HG03520 (cell line): Measurements from ENCODE around the gene OR10G7.
"Not testable (repeated sequence)": the region's sequence is repeated elsewhere in the genome, so short reads cannot be mapped to it uniquely, and the experiment has no call there.

Experiments used
- ATAC-seq: cut with Tn5 transposase; IDR thresholded peaks from one replicate; pipeline ENCODE4 v1.9.1; 2021; ENCODE audit warnings: mild to moderate bottlenecking, moderate library complexity; ENCODE audit not compliant: unreplicated experiment

Gene OR10G7

DNA sequence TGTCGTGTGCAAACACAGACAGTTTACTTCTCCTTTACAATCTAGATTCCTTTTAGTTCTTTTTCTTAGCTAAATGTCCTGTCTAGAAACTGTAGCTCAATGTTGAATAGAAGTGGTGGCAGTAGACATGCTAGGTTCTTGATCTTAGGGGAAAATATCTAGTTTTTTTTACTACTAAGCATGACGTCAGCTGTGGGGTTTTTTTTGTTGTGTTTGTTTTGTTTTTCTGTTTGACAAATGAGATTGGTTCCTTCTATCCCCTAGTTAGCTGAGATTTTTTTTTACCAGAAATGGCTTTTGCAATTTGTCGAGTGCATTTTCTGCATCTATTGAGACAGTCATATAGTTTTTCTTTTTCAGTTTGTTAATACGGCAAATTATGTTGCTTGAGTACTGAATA is 2.3 kb upstream of the OR10G7 start:
- no peak for ATAC-seq

DNA sequence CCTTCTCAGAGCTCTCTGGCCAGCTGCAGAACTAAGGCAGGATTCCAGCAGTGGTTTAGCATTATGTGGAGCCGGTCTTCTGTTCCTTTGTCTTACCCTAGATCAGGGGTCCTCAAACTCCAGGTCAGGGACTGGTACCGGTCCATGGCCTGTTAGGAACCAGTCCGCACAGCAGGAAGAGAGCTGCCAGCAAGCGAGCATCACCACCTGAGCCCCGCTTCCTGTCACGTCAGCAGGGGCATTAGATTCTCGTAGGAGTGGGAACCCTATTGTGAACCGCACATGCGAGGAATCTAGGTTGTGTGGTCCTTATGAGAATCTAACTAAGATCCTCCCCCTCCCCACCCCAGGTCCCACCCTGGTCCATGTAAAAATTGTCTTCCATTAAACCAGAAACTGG is 1.6 kb downstream of the OR10G7 start:
- no peak for ATAC-seq

DNA sequence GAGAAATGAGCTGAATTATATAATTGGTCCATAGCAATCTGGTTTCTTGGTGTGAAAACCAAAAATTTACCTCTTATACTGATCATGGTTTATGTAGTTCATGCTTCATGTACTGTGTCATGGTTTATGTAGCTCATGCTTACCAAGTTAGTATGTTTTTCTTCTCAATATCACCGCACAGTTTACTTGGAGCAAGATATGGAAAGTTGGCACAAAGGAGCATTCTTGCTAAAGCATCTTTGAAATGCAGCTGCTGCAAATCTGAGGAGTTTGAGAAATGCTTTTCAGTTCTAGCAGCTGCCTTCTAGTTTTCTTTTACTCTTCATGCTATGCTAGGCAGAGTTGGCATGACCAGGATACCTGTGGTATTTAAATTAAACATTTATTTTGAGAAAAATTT is 4.5 kb downstream of the OR10G7 start:
- no peak for ATAC-seq

DNA sequence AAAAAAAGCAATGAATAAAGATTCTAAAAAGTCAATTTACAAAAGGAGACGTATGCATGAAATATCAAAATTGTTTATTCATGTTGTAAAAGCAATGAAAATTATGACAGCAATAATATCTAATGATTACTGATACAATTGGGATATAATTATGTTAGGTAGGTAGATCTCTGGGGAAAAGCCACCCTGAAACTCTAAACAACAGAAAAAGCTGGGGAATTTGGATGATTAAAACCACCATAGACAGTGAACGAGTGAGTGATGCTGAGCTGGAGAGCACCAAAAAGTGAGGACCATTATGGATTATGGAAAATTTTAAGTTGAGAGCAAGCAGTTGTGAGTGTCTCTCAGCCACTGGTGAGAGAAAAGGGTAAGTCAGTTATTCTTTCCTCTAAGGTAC is 14.6 kb downstream of the OR10G7 start, which contains the start of gene OR10G8:
Gene OR10G8, plus strand, starts transcription at position 301 of the 400 bp plus-strand sequence. CDS start 2,825 bp downstream, outside the sequence.
- no peak for ATAC-seq

DNA sequence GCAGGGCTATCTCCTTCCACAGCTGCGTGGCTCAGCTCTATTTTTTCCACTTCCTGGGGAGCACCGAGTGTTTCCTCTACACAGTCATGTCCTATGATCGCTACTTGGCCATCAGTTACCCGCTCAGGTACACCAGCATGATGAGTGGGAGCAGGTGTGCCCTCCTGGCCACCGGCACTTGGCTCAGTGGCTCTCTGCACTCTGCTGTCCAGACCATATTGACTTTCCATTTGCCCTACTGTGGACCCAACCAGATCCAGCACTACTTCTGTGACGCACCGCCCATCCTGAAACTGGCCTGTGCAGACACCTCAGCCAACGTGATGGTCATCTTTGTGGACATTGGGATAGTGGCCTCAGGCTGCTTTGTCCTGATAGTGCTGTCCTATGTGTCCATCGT is 25.3 kb downstream of the OR10G7 start:
- not testable (repeated sequence) for ATAC-seq

DNA sequence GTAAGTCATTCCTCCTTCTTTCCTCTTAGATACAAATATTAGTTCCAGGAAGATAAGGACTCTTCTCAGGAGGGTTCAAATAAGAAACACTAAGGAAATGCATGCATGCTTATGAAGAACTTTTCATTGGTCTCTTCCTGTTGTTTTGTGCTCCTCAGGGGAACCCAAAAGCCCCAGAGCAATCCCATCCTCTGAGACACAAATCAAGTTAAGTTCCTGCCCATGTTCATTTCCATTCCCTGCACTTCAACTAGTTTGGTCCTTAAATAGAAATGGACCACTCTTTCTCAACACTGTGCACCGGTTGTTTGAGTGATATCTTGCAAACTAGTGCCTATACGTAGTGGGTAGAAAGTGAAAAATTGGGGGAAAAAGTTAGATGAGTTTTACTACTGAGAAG is 28.4 kb downstream of the OR10G7 start, which contains the start of gene OR10G4:
Gene OR10G4, plus strand, starts transcription at position 301 of the 400 bp plus-strand sequence. CDS start 2,578 bp downstream, outside the sequence.
- ATAC-seq = no peak

DNA sequence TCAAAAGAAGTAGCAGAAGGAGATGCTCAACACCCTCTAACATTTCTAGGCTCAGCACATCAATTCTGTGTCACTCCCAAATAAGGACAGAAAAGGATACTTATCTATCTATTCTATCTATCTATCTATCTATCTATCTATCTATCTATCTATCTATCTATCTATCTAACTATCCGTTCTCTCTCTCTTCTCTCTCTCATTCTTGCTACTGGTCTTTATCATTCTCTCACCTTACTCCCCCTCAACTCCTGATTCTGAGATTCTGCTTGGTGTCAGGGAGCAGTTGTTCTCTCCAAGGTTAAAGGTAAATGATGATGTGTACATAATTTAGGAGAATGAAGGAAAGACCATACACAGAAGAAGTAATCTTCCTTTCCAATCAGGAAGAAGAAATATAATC is 46.0 kb downstream of the OR10G7 start, which contains the start of gene OR10G6:
Gene OR10G6, minus strand, starts transcription at position 43 of the 400 bp plus-strand sequence. Its CDS starts 0 bp downstream, at position 43.
- ATAC-seq = no peak
